Astrocyte (in vitro differentiated cells and primary cell): ENCODE results near the gene PTPRE. TPM values are rescaled to one million over a fixed set of nuclear protein-coding genes. Genes with fewer than 3 reads are reported as not detected.

Experiments
- DNase-seq: peaks from one replicate; pipeline ENCODE4 v3.0.0-alpha.2; 2010; ENCODE audit warnings: low read depth
- FAIRE-seq: peaks from 2 replicates; lab custom pipeline; 2011; peaks lifted over from hg19 to GRCh38; lab: Jason Lieb, UNC
- H2AFZ ChIP-seq: 2 replicates; pipeline ENCODE4 v1.6.0; 2012; ENCODE audit warnings: low read depth, low read length, inconsistent platforms
- H3K27ac ChIP-seq: 2 replicates; pipeline ENCODE4 v1.5.1; 2011; ENCODE audit warnings: low read depth, low read length, inconsistent platforms
- H3K27me3 ChIP-seq: 2 replicates; pipeline ENCODE4 v1.6.0; 2011; ENCODE audit warnings: low read length, inconsistent platforms; ENCODE audit not compliant: insufficient read depth
- H3K36me3 ChIP-seq: 2 replicates; pipeline ENCODE4 v1.5.1; 2011; ENCODE audit warnings: low read length, inconsistent platforms; ENCODE audit not compliant: insufficient read depth
- H3K4me1 ChIP-seq: 2 replicates; pipeline ENCODE4 v1.5.1; 2011; ENCODE audit warnings: low read length, inconsistent platforms; ENCODE audit not compliant: insufficient read depth
- H3K4me2 ChIP-seq: 2 replicates; pipeline ENCODE4 v1.6.0; 2012; ENCODE audit warnings: low read length, inconsistent platforms
- H3K4me3 ChIP-seq: 2 replicates; pipeline ENCODE4 v1.5.1; 2011; ENCODE audit warnings: low read depth, mild to moderate bottlenecking, low read length, inconsistent platforms; ENCODE audit not compliant: insufficient read depth
- H3K79me2 ChIP-seq: 2 replicates; pipeline ENCODE4 v1.6.0; 2012; ENCODE audit warnings: mild to moderate bottlenecking, low read length, inconsistent platforms; ENCODE audit not compliant: insufficient read depth
- H3K9ac ChIP-seq: 2 replicates; pipeline ENCODE4 v1.6.0; 2012; ENCODE audit warnings: mild to moderate bottlenecking, low read length, inconsistent platforms
- H3K9me3 ChIP-seq: 2 replicates; pipeline ENCODE4 v1.5.1; 2012; ENCODE audit warnings: low read depth, mild to moderate bottlenecking, low read length, inconsistent platforms; ENCODE audit not compliant: insufficient read depth
- H4K20me1 ChIP-seq: 2 replicates; pipeline ENCODE4 v1.6.0; 2012; ENCODE audit warnings: low read length, inconsistent platforms; ENCODE audit not compliant: insufficient read depth
- H3K27ac Mint-ChIP-seq: one replicate; pipeline ENCODE4 v1.8.0; 2021; ENCODE audit warnings: mild to moderate bottlenecking, mixed read lengths; ENCODE audit not compliant: unreplicated experiment
- H3K27me3 Mint-ChIP-seq: one replicate; pipeline ENCODE4 v1.8.0; 2021; ENCODE audit warnings: low read depth, mixed read lengths; ENCODE audit not compliant: unreplicated experiment
- H3K36me3 Mint-ChIP-seq: one replicate; pipeline ENCODE4 v1.8.0; 2021; ENCODE audit warnings: low read depth, mixed read lengths; ENCODE audit not compliant: unreplicated experiment
- H3K4me1 Mint-ChIP-seq: one replicate; pipeline ENCODE4 v1.8.0; 2021; ENCODE audit warnings: low read depth, mixed read lengths; ENCODE audit not compliant: unreplicated experiment
- H3K4me3 Mint-ChIP-seq: one replicate; pipeline ENCODE4 v1.8.0; 2021; ENCODE audit warnings: mild to moderate bottlenecking, moderate library complexity, mixed read lengths; ENCODE audit not compliant: unreplicated experiment
- H3K9me3 Mint-ChIP-seq: one replicate; pipeline ENCODE4 v1.8.0; 2021; ENCODE audit warnings: mild to moderate bottlenecking, mixed read lengths; ENCODE audit not compliant: unreplicated experiment
- EZH2 ChIP-seq: IDR thresholded peaks from 2 replicates; pipeline ENCODE4 v1.6.1; 2012; ENCODE audit warnings: mild to moderate bottlenecking, low read length, inconsistent platforms; ENCODE audit not compliant: insufficient read depth
- total RNA-seq: library from RNA; stranded (reverse); gene quantifications from 2 replicates; pipeline ENCODE4 v1.2.1, GENCODE V29; 2021
- TF ChIP-seq, protein P1 (sequence below): IDR thresholded peaks from 2 replicates; pipeline ENCODE4 v1.5.1; 2011; ENCODE audit warnings: low read depth, mild to moderate bottlenecking, inconsistent platforms, low read length, moderate library complexity; ENCODE audit not compliant: insufficient read depth

PTPRE gene
- total RNA-seq, 1 donor from 2014 or later: 14.1 TPM

DNA sequence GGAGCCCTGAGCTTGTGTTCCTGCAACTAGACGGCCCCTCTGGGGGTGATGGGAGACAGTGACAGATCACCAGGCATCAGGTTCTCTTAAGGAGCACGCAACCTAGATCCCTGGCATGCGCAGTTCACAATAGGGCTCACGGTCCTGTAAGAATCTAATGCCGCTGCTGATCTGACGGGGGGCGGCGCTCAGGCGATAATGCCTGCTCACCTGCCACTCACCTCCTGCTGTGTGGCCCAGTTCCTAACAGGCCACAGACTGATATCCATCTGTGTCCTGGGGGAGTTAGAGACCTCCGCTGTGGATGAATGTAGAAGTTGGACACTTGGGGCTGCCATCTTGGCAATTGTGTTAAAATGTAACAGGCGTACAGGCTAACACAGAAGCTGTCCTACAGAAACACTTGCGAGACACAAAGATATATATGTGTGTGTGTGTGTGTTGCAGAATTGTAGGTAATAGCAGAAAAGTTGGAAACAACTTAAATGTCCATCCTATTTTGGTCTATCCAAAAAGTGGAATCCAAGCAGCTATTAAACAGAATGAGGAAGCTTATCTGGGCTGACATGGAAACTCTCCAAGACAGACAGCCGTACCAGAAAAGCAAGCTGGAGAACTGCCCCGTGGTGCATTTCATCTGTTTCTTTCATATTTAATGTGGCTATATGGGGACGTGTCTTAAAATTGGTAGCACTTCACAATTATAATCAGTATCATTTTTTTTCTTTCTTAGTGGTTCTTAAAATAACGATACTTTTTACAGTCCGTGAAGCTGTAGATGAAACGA is 136.5 kb downstream of the PTPRE start:
- TF ChIP-seq, protein P1, sequence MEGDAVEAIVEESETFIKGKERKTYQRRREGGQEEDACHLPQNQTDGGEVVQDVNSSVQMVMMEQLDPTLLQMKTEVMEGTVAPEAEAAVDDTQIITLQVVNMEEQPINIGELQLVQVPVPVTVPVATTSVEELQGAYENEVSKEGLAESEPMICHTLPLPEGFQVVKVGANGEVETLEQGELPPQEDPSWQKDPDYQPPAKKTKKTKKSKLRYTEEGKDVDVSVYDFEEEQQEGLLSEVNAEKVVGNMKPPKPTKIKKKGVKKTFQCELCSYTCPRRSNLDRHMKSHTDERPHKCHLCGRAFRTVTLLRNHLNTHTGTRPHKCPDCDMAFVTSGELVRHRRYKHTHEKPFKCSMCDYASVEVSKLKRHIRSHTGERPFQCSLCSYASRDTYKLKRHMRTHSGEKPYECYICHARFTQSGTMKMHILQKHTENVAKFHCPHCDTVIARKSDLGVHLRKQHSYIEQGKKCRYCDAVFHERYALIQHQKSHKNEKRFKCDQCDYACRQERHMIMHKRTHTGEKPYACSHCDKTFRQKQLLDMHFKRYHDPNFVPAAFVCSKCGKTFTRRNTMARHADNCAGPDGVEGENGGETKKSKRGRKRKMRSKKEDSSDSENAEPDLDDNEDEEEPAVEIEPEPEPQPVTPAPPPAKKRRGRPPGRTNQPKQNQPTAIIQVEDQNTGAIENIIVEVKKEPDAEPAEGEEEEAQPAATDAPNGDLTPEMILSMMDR: no peak
- TF ChIP-seq EZH2: no peak
- Histone ChIP-seq H3K36me3 (no peaks in the 10 kb centered on the region), H3K9ac (no peak overlapping the region), H3K27me3 (no peaks in the 10 kb centered on the region), H4K20me1 (peaks cover 18% of the 10 kb centered on the region), H3K4me1 (peaks cover 11% of the 10 kb centered on the region), H3K9me3 (no peaks in the 10 kb centered on the region), H3K27ac (no peak overlapping the region), H3K4me2 (no peak overlapping the region), H2AFZ (no peak overlapping the region), H3K79me2 (no peaks in the 10 kb centered on the region), H3K4me3 (no peak overlapping the region)
- H3K36me3 Mint-ChIP-seq: no peaks in the 10 kb centered on the region
- peaks cover 8% of the 10 kb centered on the region for H3K4me1 Mint-ChIP-seq
- no peak overlapping the region for H3K27ac Mint-ChIP-seq
- no peak overlapping the region for H3K4me3 Mint-ChIP-seq
- peaks cover 3% of the 10 kb centered on the region for H3K27me3 Mint-ChIP-seq
- no peak for FAIRE-seq
- no peaks in the 10 kb centered on the region for H3K9me3 Mint-ChIP-seq
- no peak for DNase-seq

DNA sequence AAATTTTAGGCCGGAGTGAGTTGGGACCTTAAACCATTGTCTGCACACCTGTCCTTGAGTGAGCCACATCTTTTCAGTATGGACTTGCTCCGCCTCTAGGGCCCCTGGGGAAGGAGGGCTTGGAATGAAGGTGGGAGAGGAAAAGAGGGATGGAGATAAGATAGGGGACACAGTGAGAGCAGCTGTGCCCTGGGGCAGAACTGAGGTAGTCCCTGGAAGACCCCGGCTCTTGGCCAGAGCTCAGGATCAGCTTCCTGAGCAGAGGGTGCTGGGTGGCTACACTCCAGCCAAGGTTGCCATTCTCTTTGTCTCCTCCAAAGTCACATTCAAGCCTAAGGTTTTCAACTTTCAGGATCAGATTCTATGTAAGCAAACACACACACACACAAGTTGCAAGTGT is 137.3 kb downstream of the PTPRE start:
- H3K4me3 ChIP-seq: no peak overlapping the region
- H3K4me1 ChIP-seq: peaks cover 11% of the 10 kb centered on the region
- H3K4me2 ChIP-seq: no peak overlapping the region
- no peak overlapping the region for H3K27ac Mint-ChIP-seq
- no peak overlapping the region for H3K4me3 Mint-ChIP-seq
- H3K27ac ChIP-seq: no peak overlapping the region
- no peak for TF ChIP-seq EZH2
- TF ChIP-seq, protein P1: no peak
- no peaks in the 10 kb centered on the region for H3K9me3 ChIP-seq
- DNase-seq (no peak), FAIRE-seq (no peak)
- H3K27me3 Mint-ChIP-seq: peaks cover 3% of the 10 kb centered on the region
- no peak overlapping the region for H2AFZ ChIP-seq
- H4K20me1 ChIP-seq: peaks cover 18% of the 10 kb centered on the region
- peaks cover 13% of the 10 kb centered on the region for H3K4me1 Mint-ChIP-seq
- no peak overlapping the region for H3K9ac ChIP-seq
- no peaks in the 10 kb centered on the region for H3K36me3 Mint-ChIP-seq
- no peaks in the 10 kb centered on the region for H3K79me2 ChIP-seq
- no peaks in the 10 kb centered on the region for H3K36me3 ChIP-seq
- no peaks in the 10 kb centered on the region for H3K27me3 ChIP-seq
- H3K9me3 Mint-ChIP-seq: no peaks in the 10 kb centered on the region
